GM12878 (cell line): ENCODE results near the gene SCN3B. TPM values are rescaled to one million over a fixed set of nuclear protein-coding genes. Genes with fewer than 3 reads are reported as not detected.

Experiments
- GABPA ChIP-seq: IDR thresholded peaks from 2 replicates; pipeline ENCODE4 v1.6.1; 2014; ENCODE audit warnings: antibody characterized with exemption, low read depth, mild to moderate bottlenecking, inconsistent platforms
- IRF4 ChIP-seq: IDR thresholded peaks from 2 replicates; pipeline ENCODE4 v1.6.1; 2011; ENCODE audit warnings: low read depth, low read length
- polyA plus RNA-seq, 11 experiments: library from polyadenylated mRNA; depleted of rRNA in 4 of 11; unstranded in 6 of 11; stranded (reverse) in 5 of 11; fragments of >200 nt; fragmentation: Nextera tagmentation in 4 of 11; fragmentation: Illumina TruSeq in 1 of 11; extraction: Ambion mirVana in 4 of 11; extraction: Trizol in 1 of 11; gene quantifications; 1 replicate in 1 of 11; 2 replicates in 10 of 11; pipeline versions ENCODE4 v1.2.1 to v1.2.3, GENCODE V29; 2011 to 2016; ENCODE audit warnings: inconsistent platforms in 2 of 11, missing spikeins in 2 of 11, low read depth in 1 of 11
- total RNA-seq, 4 experiments: library from RNA; depleted of rRNA in 3 of 4; stranded (reverse); fragments of >200 nt in 3 of 4; fragmentation: Illumina TruSeq in 1 of 4; extraction: Trizol in 1 of 4; gene quantifications; 2 replicates each; pipeline versions ENCODE4 v1.2.1 to v1.2.3, GENCODE V29; 2013 to 2021
- TF ChIP-seq, protein P1 (sequence below): fragments of 450-650 bp; formaldehyde crosslinking; IDR thresholded peaks from 2 replicates; pipeline ENCODE4 v1.4.0; 2020; ENCODE audit warnings: mild to moderate bottlenecking, moderate library complexity
- TF ChIP-seq, protein P2 (sequence below): fragments of 450-650 bp; IDR thresholded peaks from 2 replicates; pipeline ENCODE4 v1.6.1; 2016; ENCODE audit warnings: mild to moderate bottlenecking, moderate library complexity, borderline replicate concordance

Gene SCN3B
- total and polyA plus RNA-seq, 10 of the 15 experiments (the other 5 are each of a cell fraction or from before 2014, with no cell fraction given), result 0.01 to 0.12 (median 0.09) TPM; not detected in 7

GRCh38 chr11:123582992-123583504, 71.4 kb downstream of the SCN3B start (continued):
- TF ChIP-seq, protein P1, sequence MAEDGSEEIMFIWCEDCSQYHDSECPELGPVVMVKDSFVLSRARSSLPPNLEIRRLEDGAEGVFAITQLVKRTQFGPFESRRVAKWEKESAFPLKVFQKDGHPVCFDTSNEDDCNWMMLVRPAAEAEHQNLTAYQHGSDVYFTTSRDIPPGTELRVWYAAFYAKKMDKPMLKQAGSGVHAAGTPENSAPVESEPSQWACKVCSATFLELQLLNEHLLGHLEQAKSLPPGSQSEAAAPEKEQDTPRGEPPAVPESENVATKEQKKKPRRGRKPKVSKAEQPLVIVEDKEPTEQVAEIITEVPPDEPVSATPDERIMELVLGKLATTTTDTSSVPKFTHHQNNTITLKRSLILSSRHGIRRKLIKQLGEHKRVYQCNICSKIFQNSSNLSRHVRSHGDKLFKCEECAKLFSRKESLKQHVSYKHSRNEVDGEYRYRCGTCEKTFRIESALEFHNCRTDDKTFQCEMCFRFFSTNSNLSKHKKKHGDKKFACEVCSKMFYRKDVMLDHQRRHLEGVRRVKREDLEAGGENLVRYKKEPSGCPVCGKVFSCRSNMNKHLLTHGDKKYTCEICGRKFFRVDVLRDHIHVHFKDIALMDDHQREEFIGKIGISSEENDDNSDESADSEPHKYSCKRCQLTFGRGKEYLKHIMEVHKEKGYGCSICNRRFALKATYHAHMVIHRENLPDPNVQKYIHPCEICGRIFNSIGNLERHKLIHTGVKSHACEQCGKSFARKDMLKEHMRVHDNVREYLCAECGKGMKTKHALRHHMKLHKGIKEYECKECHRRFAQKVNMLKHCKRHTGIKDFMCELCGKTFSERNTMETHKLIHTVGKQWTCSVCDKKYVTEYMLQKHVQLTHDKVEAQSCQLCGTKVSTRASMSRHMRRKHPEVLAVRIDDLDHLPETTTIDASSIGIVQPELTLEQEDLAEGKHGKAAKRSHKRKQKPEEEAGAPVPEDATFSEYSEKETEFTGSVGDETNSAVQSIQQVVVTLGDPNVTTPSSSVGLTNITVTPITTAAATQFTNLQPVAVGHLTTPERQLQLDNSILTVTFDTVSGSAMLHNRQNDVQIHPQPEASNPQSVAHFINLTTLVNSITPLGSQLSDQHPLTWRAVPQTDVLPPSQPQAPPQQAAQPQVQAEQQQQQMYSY (CRISPR knock-in tag), result no peak
- TF ChIP-seq GABPA (no peak), IRF4 (no peak)
- TF ChIP-seq, protein P2, sequence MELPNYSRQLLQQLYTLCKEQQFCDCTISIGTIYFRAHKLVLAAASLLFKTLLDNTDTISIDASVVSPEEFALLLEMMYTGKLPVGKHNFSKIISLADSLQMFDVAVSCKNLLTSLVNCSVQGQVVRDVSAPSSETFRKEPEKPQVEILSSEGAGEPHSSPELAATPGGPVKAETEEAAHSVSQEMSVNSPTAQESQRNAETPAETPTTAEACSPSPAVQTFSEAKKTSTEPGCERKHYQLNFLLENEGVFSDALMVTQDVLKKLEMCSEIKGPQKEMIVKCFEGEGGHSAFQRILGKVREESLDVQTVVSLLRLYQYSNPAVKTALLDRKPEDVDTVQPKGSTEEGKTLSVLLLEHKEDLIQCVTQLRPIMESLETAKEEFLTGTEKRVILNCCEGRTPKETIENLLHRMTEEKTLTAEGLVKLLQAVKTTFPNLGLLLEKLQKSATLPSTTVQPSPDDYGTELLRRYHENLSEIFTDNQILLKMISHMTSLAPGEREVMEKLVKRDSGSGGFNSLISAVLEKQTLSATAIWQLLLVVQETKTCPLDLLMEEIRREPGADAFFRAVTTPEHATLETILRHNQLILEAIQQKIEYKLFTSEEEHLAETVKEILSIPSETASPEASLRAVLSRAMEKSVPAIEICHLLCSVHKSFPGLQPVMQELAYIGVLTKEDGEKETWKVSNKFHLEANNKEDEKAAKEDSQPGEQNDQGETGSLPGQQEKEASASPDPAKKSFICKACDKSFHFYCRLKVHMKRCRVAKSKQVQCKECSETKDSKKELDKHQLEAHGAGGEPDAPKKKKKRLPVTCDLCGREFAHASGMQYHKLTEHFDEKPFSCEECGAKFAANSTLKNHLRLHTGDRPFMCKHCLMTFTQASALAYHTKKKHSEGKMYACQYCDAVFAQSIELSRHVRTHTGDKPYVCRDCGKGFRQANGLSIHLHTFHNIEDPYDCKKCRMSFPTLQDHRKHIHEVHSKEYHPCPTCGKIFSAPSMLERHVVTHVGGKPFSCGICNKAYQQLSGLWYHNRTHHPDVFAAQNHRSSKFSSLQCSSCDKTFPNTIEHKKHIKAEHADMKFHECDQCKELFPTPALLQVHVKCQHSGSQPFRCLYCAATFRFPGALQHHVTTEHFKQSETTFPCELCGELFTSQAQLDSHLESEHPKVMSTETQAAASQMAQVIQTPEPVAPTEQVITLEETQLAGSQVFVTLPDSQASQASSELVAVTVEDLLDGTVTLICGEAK, result no peak
